Neuronal stem cell (in vitro differentiated cells): ENCODE data around the gene MAN2A1.

Source experiments
- DNase-seq: peaks from one replicate; pipeline ENCODE4 v3.0.0-alpha.2; 2013; ENCODE audit warnings: low spot score
- H2AFZ ChIP-seq: one replicate; pipeline ENCODE4 v1.6.1; 2013; ENCODE audit warnings: mild to moderate bottlenecking, low read length, inconsistent platforms
- H2AK5ac ChIP-seq: 2 replicates; pipeline ENCODE4 v1.6.1; 2013; ENCODE audit warnings: low read depth, mild to moderate bottlenecking, inconsistent platforms, low read length, moderate library complexity, mixed read lengths
- H2BK120ac ChIP-seq: 2 replicates; pipeline ENCODE4 v1.6.1; 2013; ENCODE audit warnings: low read depth, mild to moderate bottlenecking, inconsistent platforms, low read length, moderate library complexity, mixed read lengths
- H2BK12ac ChIP-seq: one replicate; pipeline ENCODE4 v1.6.1; 2013; ENCODE audit warnings: low read length, inconsistent platforms
- H2BK15ac ChIP-seq: 2 replicates; pipeline ENCODE4 v1.6.1; 2013; ENCODE audit warnings: mild to moderate bottlenecking, low read length, inconsistent platforms, mixed read lengths
- H2BK5ac ChIP-seq: one replicate; pipeline ENCODE4 v1.6.1; 2013; ENCODE audit warnings: inconsistent platforms, mild to moderate bottlenecking, low read length, moderate library complexity
- H3K14ac ChIP-seq: one replicate; pipeline ENCODE4 v1.6.1; 2013; ENCODE audit warnings: low read length, inconsistent platforms
- H3K18ac ChIP-seq: 2 replicates; pipeline ENCODE4 v1.6.1; 2013; ENCODE audit warnings: low read length, inconsistent platforms
- H3K23ac ChIP-seq: 2 replicates; pipeline ENCODE4 v1.6.1; 2013; ENCODE audit warnings: low read depth, mild to moderate bottlenecking, mixed read lengths, low read length, inconsistent platforms; ENCODE audit not compliant: poor library complexity
- H3K27ac ChIP-seq: replicated peaks from 3 replicates; pipeline ENCODE4 v1.5.1; 2013; ENCODE audit warnings: low read length, inconsistent platforms
- H3K27me3 ChIP-seq, 3 experiments: 2 replicates each; pipeline ENCODE4 v1.6.1; 2013; ENCODE audit warnings: low read length in 3 of 3, mild to moderate bottlenecking in 2 of 3, inconsistent platforms in 1 of 3, low read depth in 1 of 3, mixed read lengths in 1 of 3, moderate library complexity in 1 of 3; ENCODE audit not compliant: control insufficient read depth in 3 of 3, insufficient read depth in 3 of 3
- H3K36me3 ChIP-seq, 2 donors: replicated peaks in 1 of 2; 2 replicates each; pipeline ENCODE4 v1.6.1; 2013; ENCODE audit warnings: low read length in 2 of 2; ENCODE audit not compliant: control insufficient read depth in 2 of 2, insufficient read depth in 2 of 2
- H3K4ac ChIP-seq: 2 replicates; pipeline ENCODE4 v1.6.1; 2013; ENCODE audit warnings: inconsistent platforms, mild to moderate bottlenecking, low read length, moderate library complexity
- H3K4me1 ChIP-seq, 2 donors: 1 replicate in 1 of 2; 2 replicates in 1 of 2; pipeline ENCODE4 v1.6.1; 2013; ENCODE audit warnings: low read length in 2 of 2, low read depth in 1 of 2; ENCODE audit not compliant: control insufficient read depth in 2 of 2, insufficient read depth in 1 of 2
- H3K4me2 ChIP-seq: one replicate; pipeline ENCODE4 v1.6.1; 2013; ENCODE audit warnings: mild to moderate bottlenecking, low read length, inconsistent platforms; ENCODE audit not compliant: insufficient read depth, poor library complexity, severe bottlenecking
- H3K4me3 ChIP-seq, 2 donors: 2 replicates each; pipeline ENCODE4 v1.5.1; 2013; ENCODE audit warnings: low read length in 2 of 2, mild to moderate bottlenecking in 2 of 2, inconsistent platforms in 1 of 2, moderate library complexity in 1 of 2
- H3K79me1 ChIP-seq: one replicate; pipeline ENCODE4 v1.6.1; 2013; ENCODE audit warnings: low read depth, mild to moderate bottlenecking, inconsistent platforms, low read length, moderate library complexity
- H3K9ac ChIP-seq: one replicate; pipeline ENCODE4 v1.6.1; 2013; ENCODE audit warnings: mild to moderate bottlenecking, low read depth, low read length, inconsistent platforms; ENCODE audit not compliant: poor library complexity
- H3K9me3 ChIP-seq, 2 donors: replicated peaks in 1 of 2; 2 replicates each; pipeline versions ENCODE3 to v1.6.1; 2013; ENCODE audit warnings: low read length in 2 of 2, mild to moderate bottlenecking in 2 of 2, inconsistent platforms in 1 of 2, low read depth in 1 of 2, mixed read lengths in 1 of 2, moderate library complexity in 1 of 2; ENCODE audit not compliant: control insufficient read depth in 2 of 2, insufficient read depth in 1 of 2
- H4K8ac ChIP-seq: one replicate; pipeline ENCODE4 v1.6.1; 2013; ENCODE audit warnings: low read depth, mild to moderate bottlenecking, inconsistent platforms, low read length, moderate library complexity
- H4K91ac ChIP-seq: one replicate; pipeline ENCODE4 v1.6.1; 2013; ENCODE audit warnings: low read length, low read depth, mild to moderate bottlenecking, inconsistent platforms; ENCODE audit not compliant: poor library complexity
- WGBS, 2 donors: extraction: QIAGEN DNeasy Blood & Tissue Kit; methylation state at CpG; one replicate each; pipeline ENCODE4 v1.1.7; 2013; ENCODE audit warnings: missing lambda C conversion rate in 2 of 2, mixed read lengths in 1 of 2; ENCODE audit not compliant: insufficient read length in 2 of 2, insufficient replicate concordance in 1 of 2; ENCODE audit errors: extremely low coverage in 2 of 2; 5-methylcytosine and 5-hydroxymethylcytosine counted together

Gene MAN2A1

DNA sequence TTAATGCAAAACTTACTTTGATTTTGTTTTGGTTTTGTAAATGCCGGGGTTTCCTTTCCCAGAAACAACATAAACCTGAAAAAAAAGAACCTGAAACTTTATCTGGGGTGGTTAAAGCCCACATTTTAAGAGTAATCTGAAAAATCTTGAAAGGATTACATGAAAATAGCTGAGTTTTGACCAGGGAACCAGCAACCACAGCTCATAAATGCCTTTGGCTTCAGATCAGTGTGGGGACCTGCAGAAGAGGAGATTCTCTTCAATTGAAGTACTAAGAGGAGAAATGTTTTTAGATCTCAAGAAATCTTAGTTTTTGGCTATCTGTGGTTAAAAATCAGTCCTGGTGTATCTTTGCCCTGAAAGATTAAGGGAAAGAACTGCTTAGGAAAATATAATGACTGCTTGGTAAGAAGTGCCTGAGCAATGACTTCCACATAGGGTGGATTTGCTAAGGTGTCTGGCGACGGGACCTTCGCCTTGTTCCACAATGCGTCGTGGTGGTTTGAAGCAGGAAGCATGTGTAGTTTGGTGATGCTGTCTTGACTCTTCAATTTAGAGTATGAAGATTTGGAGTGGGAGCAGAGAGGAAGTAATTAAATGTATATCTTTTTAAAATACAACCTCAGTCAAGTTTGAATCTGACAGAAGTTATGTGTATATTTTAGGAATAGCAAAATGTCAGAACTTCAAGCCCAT lies 186.5 kb downstream of the MAN2A1 start:
- H3K14ac ChIP-seq: no peak overlapping the region
- no peak overlapping the region for H2AFZ ChIP-seq
- H3K27me3 ChIP-seq: no peaks in the 10 kb centered on the region
- H2AK5ac ChIP-seq: no peak overlapping the region
- no peak overlapping the region for H2BK12ac ChIP-seq
- no peak overlapping the region for H3K4me3 ChIP-seq
- no peak for DNase-seq
- no peak overlapping the region for H3K27ac ChIP-seq
- no peaks in the 10 kb centered on the region for H3K36me3 ChIP-seq
- peaks cover 0 to 3% of the 10 kb centered on the region in 2 donors for H3K9me3 ChIP-seq
- H2BK15ac ChIP-seq: no peak overlapping the region
- H3K18ac ChIP-seq: no peak overlapping the region
- H3K4me2 ChIP-seq: no peak overlapping the region
- WGBS, 2 donors: no CpG with 5 or more reads among the region's 6 CpGs
- H3K23ac ChIP-seq: no peak overlapping the region
- no peak overlapping the region for H2BK120ac ChIP-seq
- no peak overlapping the region for H3K9ac ChIP-seq
- no peak overlapping the region for H4K91ac ChIP-seq
- peaks cover 0 to 4% of the 10 kb centered on the region in 2 donors for H3K4me1 ChIP-seq
- no peaks in the 10 kb centered on the region for H3K79me1 ChIP-seq
- no peak overlapping the region for H4K8ac ChIP-seq
- H3K4ac ChIP-seq: no peak overlapping the region
- H2BK5ac ChIP-seq: no peak overlapping the region

DNA sequence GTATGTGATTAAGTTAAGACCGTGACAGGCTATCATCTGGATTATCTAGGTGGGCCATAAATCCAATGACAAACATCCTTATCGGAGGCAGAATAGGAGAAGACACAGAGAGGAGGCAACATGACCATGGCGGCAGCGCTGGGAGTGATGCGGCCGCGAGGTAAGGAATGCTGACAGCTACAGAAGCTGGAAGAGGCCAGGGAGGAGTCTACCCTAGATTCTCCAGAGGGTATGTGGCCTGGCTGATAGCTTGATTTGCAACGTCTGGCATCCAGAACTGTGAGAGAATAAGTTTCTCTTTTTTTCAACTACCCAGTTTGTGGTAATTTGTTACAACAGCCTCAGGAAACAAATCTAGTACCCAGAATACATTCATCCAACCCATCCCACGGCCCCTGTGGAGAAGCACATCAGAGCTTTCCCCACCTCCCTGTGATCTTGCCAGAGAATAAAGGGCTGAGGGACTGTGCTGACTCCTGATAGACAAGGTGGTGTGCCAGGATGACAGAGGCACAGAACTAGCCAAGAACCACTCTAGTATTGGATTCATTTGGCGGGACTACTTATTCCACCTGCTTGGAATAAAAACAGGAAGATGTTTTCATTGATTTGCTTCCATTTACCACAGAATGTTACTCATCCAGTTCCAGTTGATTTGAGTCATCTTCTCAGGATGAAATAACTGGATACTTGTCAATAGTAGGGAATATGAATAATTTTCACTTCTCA lies 187.4 kb downstream of the MAN2A1 start:
- H3K9ac ChIP-seq: no peak overlapping the region
- no CpG with 5 or more reads among the region's 10 CpGs for WGBS, 2 donors
- H3K14ac ChIP-seq: no peak overlapping the region
- no peak overlapping the region for H3K18ac ChIP-seq
- no peak overlapping the region for H2BK120ac ChIP-seq
- no peak overlapping the region for H2AFZ ChIP-seq
- H3K4ac ChIP-seq: no peak overlapping the region
- no peak overlapping the region for H2AK5ac ChIP-seq
- no peak overlapping the region for H3K23ac ChIP-seq
- no peak overlapping the region for H2BK5ac ChIP-seq
- H3K27ac ChIP-seq: no peak overlapping the region
- H4K8ac ChIP-seq: no peak overlapping the region
- H4K91ac ChIP-seq: no peak overlapping the region
- no peak overlapping the region for H2BK15ac ChIP-seq
- peaks cover 0 to 9% of the 10 kb centered on the region in 2 donors for H3K4me1 ChIP-seq
- H2BK12ac ChIP-seq: no peak overlapping the region
- H3K4me2 ChIP-seq: no peak overlapping the region
- DNase-seq: no peak
- H3K79me1 ChIP-seq: no peaks in the 10 kb centered on the region
- H3K36me3 ChIP-seq: no peaks in the 10 kb centered on the region
- no peaks in the 10 kb centered on the region for H3K27me3 ChIP-seq
- no peak overlapping the region for H3K4me3 ChIP-seq
- H3K9me3 ChIP-seq: peaks cover 0 to 3% of the 10 kb centered on the region in 2 donors

DNA sequence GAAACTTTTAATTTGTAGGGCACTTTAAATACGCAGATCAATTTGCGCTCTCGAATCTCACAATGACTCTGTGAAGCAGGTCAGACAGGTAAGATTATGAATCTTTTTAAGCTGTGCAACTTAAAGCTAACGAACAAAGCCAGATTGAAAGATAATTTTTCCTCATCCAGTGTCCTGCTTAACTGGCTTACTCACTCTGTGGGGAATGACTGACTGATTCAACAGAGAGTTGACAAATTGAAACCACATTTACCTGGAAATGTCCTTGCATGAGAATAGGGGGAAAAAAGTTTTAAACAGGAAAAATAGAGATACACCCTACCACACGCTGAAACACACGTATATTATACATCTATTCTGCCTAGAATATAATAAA lies 187.9 kb downstream of the MAN2A1 start:
- no CpG with 5 or more reads among the region's 6 CpGs for WGBS, 2 donors
- H3K79me1 ChIP-seq: no peaks in the 10 kb centered on the region
- H3K14ac ChIP-seq: no peak overlapping the region
- no peak overlapping the region for H3K4ac ChIP-seq
- H2BK5ac ChIP-seq: no peak overlapping the region
- no peak overlapping the region for H3K4me3 ChIP-seq
- no peak overlapping the region for H2BK15ac ChIP-seq
- peaks cover 0 to 3% of the 10 kb centered on the region in 2 donors for H3K9me3 ChIP-seq
- peaks cover 0 to 9% of the 10 kb centered on the region in 2 donors for H3K4me1 ChIP-seq
- no peaks in the 10 kb centered on the region for H3K36me3 ChIP-seq
- H4K91ac ChIP-seq: no peak overlapping the region
- no peak overlapping the region for H3K27ac ChIP-seq
- DNase-seq: no peak
- H2BK12ac ChIP-seq: no peak overlapping the region
- no peak overlapping the region for H2BK120ac ChIP-seq
- no peak overlapping the region for H4K8ac ChIP-seq
- H2AK5ac ChIP-seq: no peak overlapping the region
- H3K23ac ChIP-seq: no peak overlapping the region
- no peak overlapping the region for H3K9ac ChIP-seq
- no peak overlapping the region for H2AFZ ChIP-seq
- no peaks in the 10 kb centered on the region for H3K27me3 ChIP-seq
- no peak overlapping the region for H3K18ac ChIP-seq
- no peak overlapping the region for H3K4me2 ChIP-seq

DNA sequence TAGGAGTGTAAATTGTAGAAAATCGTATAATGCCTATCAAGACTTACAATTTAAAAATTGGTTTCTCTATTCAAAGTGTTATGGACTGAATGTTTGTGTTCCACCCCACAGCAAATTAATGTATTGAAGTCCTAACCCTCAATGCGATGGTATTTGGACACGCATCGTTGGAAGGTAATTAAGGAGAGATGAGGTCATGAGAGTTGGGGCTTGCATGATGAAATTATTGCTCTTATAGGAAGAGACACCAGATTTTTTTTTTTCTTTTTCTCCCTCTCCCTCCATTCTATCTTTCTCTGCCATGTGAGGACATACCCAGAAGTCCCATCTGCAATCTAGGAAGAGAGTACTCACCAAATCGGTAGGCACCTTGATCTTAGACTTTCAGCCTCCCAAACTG lies 189.2 kb downstream of the MAN2A1 start:
- no peak overlapping the region for H3K4me2 ChIP-seq
- no peak overlapping the region for H2AFZ ChIP-seq
- no peak overlapping the region for H3K23ac ChIP-seq
- H3K4me3 ChIP-seq: no peak overlapping the region
- no CpG with 5 or more reads among the region's 5 CpGs for WGBS, 2 donors
- H3K9ac ChIP-seq: no peak overlapping the region
- H2BK120ac ChIP-seq: no peak overlapping the region
- H4K91ac ChIP-seq: no peak overlapping the region
- no peak overlapping the region for H3K14ac ChIP-seq
- H3K4me1 ChIP-seq: peaks cover 0 to 9% of the 10 kb centered on the region in 2 donors
- H3K79me1 ChIP-seq: no peaks in the 10 kb centered on the region
- no peak overlapping the region for H2BK15ac ChIP-seq
- H3K27me3 ChIP-seq: no peaks in the 10 kb centered on the region
- no peak overlapping the region for H3K27ac ChIP-seq
- H3K36me3 ChIP-seq: no peaks in the 10 kb centered on the region
- no peak overlapping the region for H3K18ac ChIP-seq
- no peaks in the 10 kb centered on the region for H3K9me3 ChIP-seq
- no peak overlapping the region for H4K8ac ChIP-seq
- no peak overlapping the region for H2BK12ac ChIP-seq
- no peak overlapping the region for H3K4ac ChIP-seq
- H2BK5ac ChIP-seq: no peak overlapping the region
- H2AK5ac ChIP-seq: no peak overlapping the region
- no peak for DNase-seq
